ENCODE results near the gene CSNK1D. TPM values are rescaled to one million over a fixed set of nuclear protein-coding genes. Genes with fewer than 3 reads are reported as not detected.
A peak's percentile ranks its signal among the peaks of the same experiment; 100 is the strongest.
"Not testable (repeated sequence)": the region's sequence is repeated elsewhere in the genome, so short reads cannot be mapped to it uniquely, and the experiment has no call there.

Gene CSNK1D
- total RNA-seq, 1 donor from 2014 or later: 21.4 TPM

DNA sequence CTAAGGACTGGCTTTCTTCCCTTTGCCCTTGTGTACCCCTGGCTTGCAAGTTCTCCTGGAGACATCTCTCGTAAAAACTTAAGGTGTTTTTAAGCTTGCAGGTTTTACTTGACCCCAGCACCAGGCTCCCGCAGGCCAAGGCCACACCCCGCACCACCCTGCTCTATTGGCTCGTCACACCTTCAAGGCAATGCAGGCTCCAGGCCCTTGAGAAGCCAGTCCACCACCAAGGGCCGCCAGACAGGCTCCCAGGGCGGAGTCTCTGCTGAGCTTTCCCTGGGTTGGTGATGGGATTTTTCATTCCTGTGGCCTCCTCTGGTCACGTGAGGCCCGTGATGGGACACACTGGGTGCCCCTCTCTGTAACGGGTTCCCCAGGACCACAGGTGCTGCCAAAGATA lies 9.9 kb downstream of the CSNK1D start:
- no peaks in the 10 kb centered on the region for H3K27me3 ChIP-seq (ENCODE audit: control insufficient read depth in 3 of 3, insufficient read depth in 3 of 3, low read length in 3 of 3)
- no peak overlapping the region for H3K27ac ChIP-seq (ENCODE audit: low read depth, low read length)
- no peaks in the 10 kb centered on the region for H3K9me3 ChIP-seq (ENCODE audit: control insufficient read depth in 3 of 3, low read length in 3 of 3)
- H3K36me3 ChIP-seq (ENCODE audit: control insufficient read depth in 3 of 3, insufficient read depth in 3 of 3, low read length in 3 of 3): peaks cover 62 to 63% (median 63%) of the 10 kb centered on the region in 3 donors
- H3K9ac ChIP-seq (ENCODE audit: low read depth in 1 of 3, low read length in 3 of 3): no peak overlapping the region
- H3K4me3 ChIP-seq (ENCODE audit: low read length in 3 of 3): no peak overlapping the region
- peaks cover 26 to 32% (median 28%) of the 10 kb centered on the region in 3 donors for H3K4me1 ChIP-seq (ENCODE audit: control insufficient read depth in 3 of 3, insufficient read depth in 3 of 3, low read length in 3 of 3)

DNA sequence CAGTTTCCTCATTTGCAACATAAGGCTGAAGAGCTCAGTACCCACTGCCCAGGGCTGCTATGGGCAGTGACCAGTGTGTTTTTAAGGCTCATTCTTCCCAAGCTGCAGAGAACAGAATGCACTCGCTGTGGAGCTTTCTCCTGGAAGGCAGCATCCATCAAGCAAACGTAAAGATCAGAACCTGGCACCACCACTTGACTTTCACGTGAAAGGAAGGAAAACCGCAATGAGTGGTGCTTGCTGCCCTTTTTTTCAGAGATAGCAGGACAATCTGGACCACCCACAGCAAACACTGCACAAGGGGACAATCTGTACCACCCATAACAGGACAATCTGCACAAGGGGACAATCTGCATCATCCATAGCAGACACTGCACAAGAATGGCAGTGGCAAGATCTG lies 11.2 kb downstream of the CSNK1D start:
- Histone ChIP-seq H3K27ac (ENCODE audit: low read depth, low read length) (no peak overlapping the region), H3K9me3 (ENCODE audit: control insufficient read depth in 3 of 3, low read length in 3 of 3) (no peaks in the 10 kb centered on the region), H3K36me3 (ENCODE audit: control insufficient read depth in 3 of 3, insufficient read depth in 3 of 3, low read length in 3 of 3) (peaks cover 67 to 69% (median 67%) of the 10 kb centered on the region in 3 donors), H3K9ac (ENCODE audit: low read depth in 1 of 3, low read length in 3 of 3) (peak overlapping the region in 1 of 3 donors; percentile 9), H3K4me1 (ENCODE audit: control insufficient read depth in 3 of 3, insufficient read depth in 3 of 3, low read length in 3 of 3) (peaks cover 16 to 23% (median 16%) of the 10 kb centered on the region in 3 donors), H3K4me3 (ENCODE audit: low read length in 3 of 3) (no peak overlapping the region), H3K27me3 (ENCODE audit: control insufficient read depth in 3 of 3, insufficient read depth in 3 of 3, low read length in 3 of 3) (no peaks in the 10 kb centered on the region)

DNA sequence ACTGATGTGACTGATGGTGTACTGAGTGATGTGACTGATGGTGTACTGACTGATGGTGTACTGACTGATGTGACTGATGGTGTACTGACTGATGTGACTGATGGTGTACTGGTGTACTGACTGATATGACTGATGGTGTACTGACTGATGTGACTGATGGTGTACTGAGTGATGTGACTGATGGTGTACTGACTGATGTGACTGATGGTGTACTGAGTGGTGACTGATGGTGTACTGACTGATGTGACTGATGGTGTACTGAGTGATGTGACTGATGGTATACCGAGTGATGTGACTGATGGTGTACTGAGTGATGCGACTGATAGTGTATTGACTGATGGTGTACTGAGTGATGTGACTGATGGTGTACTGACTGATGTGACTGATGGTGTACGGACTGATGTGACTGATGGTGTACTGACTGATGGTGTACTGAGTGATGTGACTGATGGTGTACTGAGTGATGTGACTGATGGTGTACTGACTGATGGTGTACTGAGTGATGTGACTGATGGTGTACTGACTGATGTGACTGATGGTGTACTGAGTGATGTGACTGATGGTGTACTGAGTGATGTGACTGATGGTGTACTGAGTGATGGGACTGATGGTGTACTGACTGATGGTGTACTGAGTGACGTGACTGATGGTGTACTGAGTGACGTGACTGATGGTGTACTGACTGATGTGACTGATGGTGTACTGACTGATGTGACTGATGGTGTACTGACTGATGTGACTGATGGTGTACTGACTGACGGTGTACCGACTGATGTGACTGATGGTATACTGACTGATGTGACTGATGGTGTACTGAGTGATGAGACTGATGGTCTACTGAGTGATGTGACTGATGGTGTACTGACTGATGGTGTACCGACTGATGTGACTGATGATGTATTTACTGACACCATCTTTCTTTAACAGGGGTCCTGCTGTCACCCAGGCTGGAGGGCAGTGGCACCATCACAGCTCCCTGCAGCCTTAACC lies 13.2 kb downstream of the CSNK1D start:
- not testable (repeated sequence) for H3K9me3 ChIP-seq (ENCODE audit: control insufficient read depth in 3 of 3, low read length in 3 of 3); H3K4me3 ChIP-seq (ENCODE audit: low read length in 3 of 3); H3K4me1 ChIP-seq (ENCODE audit: control insufficient read depth in 3 of 3, insufficient read depth in 3 of 3, low read length in 3 of 3); H3K9ac ChIP-seq (ENCODE audit: low read depth in 1 of 3, low read length in 3 of 3); H3K27ac ChIP-seq (ENCODE audit: low read depth, low read length); H3K27me3 ChIP-seq (ENCODE audit: control insufficient read depth in 3 of 3, insufficient read depth in 3 of 3, low read length in 3 of 3)
- peaks cover 66 to 79% (median 75%) of the 10 kb centered on the region in 3 donors for H3K36me3 ChIP-seq (ENCODE audit: control insufficient read depth in 3 of 3, insufficient read depth in 3 of 3, low read length in 3 of 3)

- H3K4me3 ChIP-seq (ENCODE audit: low read length in 3 of 3): no peak overlapping the region
- no peak overlapping the region for H3K27ac ChIP-seq (ENCODE audit: low read depth, low read length)
- peaks cover 0 to 5% (median 3%) of the 10 kb centered on the region in 3 donors for H3K4me1 ChIP-seq (ENCODE audit: control insufficient read depth in 3 of 3, insufficient read depth in 3 of 3, low read length in 3 of 3)
- no peaks in the 10 kb centered on the region for H3K27me3 ChIP-seq (ENCODE audit: control insufficient read depth in 3 of 3, insufficient read depth in 3 of 3, low read length in 3 of 3)
- peaks cover 53 to 66% (median 64%) of the 10 kb centered on the region in 3 donors for H3K36me3 ChIP-seq (ENCODE audit: control insufficient read depth in 3 of 3, insufficient read depth in 3 of 3, low read length in 3 of 3)
- H3K9ac ChIP-seq (ENCODE audit: low read depth in 1 of 3, low read length in 3 of 3): no peak overlapping the region
- no peaks in the 10 kb centered on the region for H3K9me3 ChIP-seq (ENCODE audit: control insufficient read depth in 3 of 3, low read length in 3 of 3)
These were observed 14.9 kb downstream of the CSNK1D start for GRCh38 chr17:82258555-82258954.

GRCh38 chr17:82257473-82257872 lies 16.0 kb downstream of the CSNK1D start:
- H3K9me3 ChIP-seq (ENCODE audit: control insufficient read depth in 3 of 3, low read length in 3 of 3): no peaks in the 10 kb centered on the region
- no peak overlapping the region for H3K4me3 ChIP-seq (ENCODE audit: low read length in 3 of 3)
- peak overlapping the region in 1 of 3 donors; percentile 9 for H3K9ac ChIP-seq (ENCODE audit: low read depth in 1 of 3, low read length in 3 of 3)
- H3K36me3 ChIP-seq (ENCODE audit: control insufficient read depth in 3 of 3, insufficient read depth in 3 of 3, low read length in 3 of 3): peaks cover 58 to 69% (median 67%) of the 10 kb centered on the region in 3 donors
- H3K27ac ChIP-seq (ENCODE audit: low read depth, low read length): no peak overlapping the region
- no peaks in the 10 kb centered on the region for H3K27me3 ChIP-seq (ENCODE audit: control insufficient read depth in 3 of 3, insufficient read depth in 3 of 3, low read length in 3 of 3)
- peaks cover 0 to 5% (median 3%) of the 10 kb centered on the region in 3 donors for H3K4me1 ChIP-seq (ENCODE audit: control insufficient read depth in 3 of 3, insufficient read depth in 3 of 3, low read length in 3 of 3)

- Histone ChIP-seq H3K4me1 (ENCODE audit: control insufficient read depth in 3 of 3, insufficient read depth in 3 of 3, low read length in 3 of 3) (peaks cover 0 to 5% (median 3%) of the 10 kb centered on the region in 3 donors), H3K36me3 (ENCODE audit: control insufficient read depth in 3 of 3, insufficient read depth in 3 of 3, low read length in 3 of 3) (peaks cover 58 to 68% (median 68%) of the 10 kb centered on the region in 3 donors), H3K9me3 (ENCODE audit: control insufficient read depth in 3 of 3, low read length in 3 of 3) (no peaks in the 10 kb centered on the region), H3K27ac (ENCODE audit: low read depth, low read length) (no peak overlapping the region), H3K9ac (ENCODE audit: low read depth in 1 of 3, low read length in 3 of 3) (no peak overlapping the region), H3K4me3 (ENCODE audit: low read length in 3 of 3) (no peak overlapping the region), H3K27me3 (ENCODE audit: control insufficient read depth in 3 of 3, insufficient read depth in 3 of 3, low read length in 3 of 3) (no peaks in the 10 kb centered on the region)
These were observed 17.1 kb downstream of the CSNK1D start for GRCh38 chr17:82256242-82256885.

DNA sequence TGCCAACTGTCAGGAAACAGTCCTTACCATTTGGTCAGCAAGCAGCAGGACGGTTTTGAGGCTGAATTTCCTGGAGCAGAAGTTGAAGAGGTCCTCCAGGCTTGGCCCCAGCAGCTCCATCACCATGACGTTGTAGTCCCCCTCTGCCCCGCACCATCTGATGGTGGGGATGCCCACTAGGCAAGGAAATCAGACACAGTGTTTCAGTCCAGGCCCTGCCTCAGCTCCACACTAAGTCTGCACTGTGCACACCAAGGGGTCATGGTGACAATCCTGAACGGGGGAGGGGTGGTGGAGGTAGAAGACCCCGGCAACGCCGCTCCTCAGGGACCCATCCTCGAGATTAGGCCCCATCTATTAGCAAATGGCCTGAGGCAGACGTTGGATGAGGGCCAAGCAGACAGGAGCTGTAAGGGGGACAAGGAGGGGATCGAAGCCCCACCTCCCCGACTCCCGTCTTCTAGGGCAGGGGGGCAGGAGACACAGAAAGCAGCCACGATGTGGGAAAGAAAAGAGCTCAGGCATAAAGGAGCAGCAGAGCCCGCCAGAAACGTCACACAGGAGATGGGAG lies 18.0 kb downstream of the CSNK1D start:
- Histone ChIP-seq H3K27ac (ENCODE audit: low read depth, low read length) (no peak overlapping the region), H3K36me3 (ENCODE audit: control insufficient read depth in 3 of 3, insufficient read depth in 3 of 3, low read length in 3 of 3) (peaks cover 58 to 68% (median 68%) of the 10 kb centered on the region in 3 donors)

GRCh38 chr17:82254746-82255145 lies 18.8 kb downstream of the CSNK1D start:
- peaks cover 58 to 68% (median 67%) of the 10 kb centered on the region in 3 donors for H3K36me3 ChIP-seq (ENCODE audit: control insufficient read depth in 3 of 3, insufficient read depth in 3 of 3, low read length in 3 of 3)
- not testable (repeated sequence) for H3K9ac ChIP-seq (ENCODE audit: low read depth in 1 of 3, low read length in 3 of 3); H3K27ac ChIP-seq (ENCODE audit: low read depth, low read length); H3K4me1 ChIP-seq (ENCODE audit: control insufficient read depth in 3 of 3, insufficient read depth in 3 of 3, low read length in 3 of 3); H3K27me3 ChIP-seq (ENCODE audit: control insufficient read depth in 3 of 3, insufficient read depth in 3 of 3, low read length in 3 of 3); H3K4me3 ChIP-seq (ENCODE audit: low read length in 3 of 3); H3K9me3 ChIP-seq (ENCODE audit: control insufficient read depth in 3 of 3, low read length in 3 of 3)

More for the DNA sequence above, 18.0 kb downstream of the CSNK1D start:
- Histone ChIP-seq H3K27me3 (ENCODE audit: control insufficient read depth in 3 of 3, insufficient read depth in 3 of 3, low read length in 3 of 3) (no peaks in the 10 kb centered on the region), H3K4me1 (ENCODE audit: control insufficient read depth in 3 of 3, insufficient read depth in 3 of 3, low read length in 3 of 3) (peaks cover 0 to 5% (median 3%) of the 10 kb centered on the region in 3 donors), H3K9me3 (ENCODE audit: control insufficient read depth in 3 of 3, low read length in 3 of 3) (no peaks in the 10 kb centered on the region), H3K9ac (ENCODE audit: low read depth in 1 of 3, low read length in 3 of 3) (no peak overlapping the region), H3K4me3 (ENCODE audit: low read length in 3 of 3) (no peak overlapping the region)

DNA sequence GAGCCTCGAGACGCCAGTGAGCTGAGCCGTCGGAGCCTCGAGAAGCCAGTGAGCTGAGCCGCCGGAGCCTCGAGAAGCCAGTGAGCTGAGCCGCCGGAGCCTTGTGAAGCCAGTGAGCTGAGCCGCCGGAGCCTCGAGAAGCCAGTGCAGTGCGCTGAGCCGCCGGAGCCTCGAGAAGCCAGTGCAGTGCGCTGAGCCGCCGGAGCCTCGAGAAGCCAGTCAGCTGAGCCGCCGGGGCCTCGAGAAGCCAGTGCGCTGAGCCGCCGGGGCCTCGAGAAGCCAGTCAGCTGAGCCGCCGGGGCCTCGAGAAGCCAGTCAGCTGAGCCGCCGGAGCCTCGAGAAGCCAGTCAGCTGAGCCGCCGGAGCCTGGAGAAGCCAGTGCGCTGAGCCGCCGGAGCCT lies 19.4 kb downstream of the CSNK1D start:
- not testable (repeated sequence) for H3K27ac ChIP-seq (ENCODE audit: low read depth, low read length); H3K27me3 ChIP-seq (ENCODE audit: control insufficient read depth in 3 of 3, insufficient read depth in 3 of 3, low read length in 3 of 3); H3K4me3 ChIP-seq (ENCODE audit: low read length in 3 of 3); H3K9ac ChIP-seq (ENCODE audit: low read depth in 1 of 3, low read length in 3 of 3); H3K4me1 ChIP-seq (ENCODE audit: control insufficient read depth in 3 of 3, insufficient read depth in 3 of 3, low read length in 3 of 3); H3K9me3 ChIP-seq (ENCODE audit: control insufficient read depth in 3 of 3, low read length in 3 of 3)
- H3K36me3 ChIP-seq (ENCODE audit: control insufficient read depth in 3 of 3, insufficient read depth in 3 of 3, low read length in 3 of 3): peaks cover 59 to 68% (median 67%) of the 10 kb centered on the region in 3 donors

Measured in skeletal muscle tissue (tissue), 4 donors.